SJCRH30 (cell line): ENCODE measurements around the gene AZU1. TPM values are rescaled to one million over a fixed set of nuclear protein-coding genes. Genes with fewer than 3 reads are reported as not detected.

Experiments
- DNase-seq, 2 experiments: peaks; one replicate each; pipeline ENCODE4 v3.0.0-alpha.2; 2015 to 2020
- H3K27ac ChIP-seq: fragments of 250-450 bp; sonication (Bioruptor Pico); 2 replicates; pipeline ENCODE4 v1.5.1; 2020; ENCODE audit warnings: mild to moderate bottlenecking, moderate library complexity
- H3K27me3 ChIP-seq: fragments of 250-450 bp; sonication (Bioruptor Pico); 2 replicates; pipeline ENCODE4 v1.5.1; 2020; ENCODE audit warnings: mild to moderate bottlenecking, moderate library complexity
- H3K36me3 ChIP-seq: fragments of 250-450 bp; sonication (Bioruptor Pico); 2 replicates; pipeline ENCODE4 v1.5.1; 2020; ENCODE audit warnings: mild to moderate bottlenecking, moderate library complexity
- H3K4me1 ChIP-seq: fragments of 250-450 bp; sonication (Bioruptor Pico); 2 replicates; pipeline ENCODE4 v1.5.1; 2020; ENCODE audit warnings: mild to moderate bottlenecking, moderate library complexity
- H3K4me3 ChIP-seq: fragments of 250-450 bp; sonication (Bioruptor Pico); 2 replicates; pipeline ENCODE4 v1.5.1; 2020; ENCODE audit warnings: mild to moderate bottlenecking, moderate library complexity
- H3K9me3 ChIP-seq: fragments of 250-450 bp; sonication (Bioruptor Pico); replicated peaks from 2 replicates; pipeline ENCODE4 v1.5.1; 2020; ENCODE audit warnings: mild to moderate bottlenecking, moderate library complexity
- total RNA-seq: library from RNA; depleted of rRNA; stranded (reverse); fragments of >200 nt; shearing (Covaris generic); gene quantifications from 2 replicates; pipeline ENCODE4 v1.2.3, GENCODE V29; 2014

AZU1 gene
- total RNA-seq, 1 experiment from 2014 or later, result not detected

DNA sequence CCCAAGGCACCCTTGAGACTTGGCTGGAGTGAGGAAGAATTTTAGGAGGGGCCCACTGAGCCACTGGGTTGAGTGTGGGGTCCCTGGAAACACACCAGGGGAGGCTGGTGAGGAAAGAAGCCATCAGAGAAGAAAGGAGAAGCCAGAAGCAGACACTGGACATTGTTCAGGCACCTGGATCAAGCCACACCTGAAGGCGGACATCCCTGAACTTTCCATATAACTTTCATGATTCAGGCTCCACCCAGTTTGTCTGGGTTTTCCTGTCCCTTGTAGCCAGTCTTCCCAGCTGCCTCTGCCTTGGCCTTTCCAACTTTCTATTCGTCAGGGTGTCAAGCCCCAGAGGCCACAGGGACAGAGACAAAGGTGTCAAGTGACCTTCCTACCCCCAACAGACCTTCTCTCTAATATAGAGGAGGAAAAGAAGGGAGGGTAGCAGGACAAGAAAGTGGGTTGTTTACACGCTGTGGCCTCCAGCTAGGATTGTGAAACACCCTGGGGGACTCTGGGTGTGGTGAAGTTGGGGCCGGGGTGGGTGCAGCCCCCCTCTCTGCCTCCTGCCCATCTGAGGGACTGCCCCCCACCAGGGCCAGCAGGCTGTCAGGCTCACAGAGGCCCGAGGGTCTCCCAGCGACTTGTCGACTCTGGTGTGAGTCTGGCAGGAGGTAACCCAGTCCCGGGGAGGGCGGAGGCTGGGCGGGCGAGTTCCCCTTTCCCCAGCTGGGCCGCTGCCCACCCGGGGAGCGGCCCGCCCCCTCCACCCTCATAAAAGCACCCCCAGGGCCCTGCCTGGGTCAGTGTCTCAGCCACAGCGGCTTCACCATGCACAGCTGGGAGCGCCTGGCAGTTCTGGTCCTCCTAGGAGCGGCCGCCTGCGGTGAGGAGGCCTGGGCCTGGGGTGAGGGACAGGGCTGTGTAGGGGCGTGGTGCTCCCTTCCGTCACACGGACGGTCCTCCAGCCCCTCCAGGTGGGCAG, 31.5 kb downstream of the AZU1 start, which contains the start of gene CFD:
Gene CFD, plus strand, starts transcription at position 797 of the 976 bp plus-strand sequence. Its CDS starts 26 bp downstream, at position 823.
- no peaks in the 10 kb centered on the region for H3K27me3 ChIP-seq
- H3K4me3 ChIP-seq, result no peak within 1 kb of the TSS
- H3K36me3 ChIP-seq, result no peaks in the 10 kb centered on the region
- peak; percentile 68 to 70 for DNase-seq
- peaks cover 4% of the 10 kb centered on the region; the same call in 1 of the 2 replicates for H3K4me1 ChIP-seq
- H3K9me3 ChIP-seq, result no peaks in the 10 kb centered on the region
- H3K27ac ChIP-seq, result no peak within 1 kb of the TSS

DNA sequence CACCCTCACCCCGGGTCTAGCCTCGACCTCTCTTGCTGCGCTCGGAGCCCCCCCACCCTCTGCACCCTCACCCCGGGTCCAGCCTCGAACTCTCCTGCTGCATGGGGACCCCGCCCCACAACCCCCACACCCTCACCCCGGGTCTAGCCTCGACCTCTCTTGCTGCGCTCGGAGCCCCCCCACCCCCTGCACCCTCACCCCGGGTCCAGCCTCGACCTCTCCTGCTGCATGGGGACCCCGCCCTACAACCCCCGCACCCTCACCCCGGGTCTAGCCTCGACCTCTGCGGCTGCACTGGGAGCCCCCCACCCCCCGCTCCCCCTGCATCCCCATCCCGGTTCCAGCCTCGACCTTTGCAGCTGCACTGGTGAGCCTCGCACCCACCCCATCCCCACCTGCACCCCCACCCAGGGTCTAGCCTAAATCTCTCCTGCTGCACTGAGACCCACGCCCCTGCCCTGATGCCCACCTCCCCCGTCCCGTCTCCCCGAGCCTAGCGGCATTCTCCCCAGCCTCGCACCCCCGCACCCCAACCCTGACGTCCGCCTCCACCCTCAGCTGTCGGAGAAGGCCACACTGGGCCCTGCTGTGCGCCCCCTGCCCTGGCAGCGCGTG, 33.6 kb downstream of the AZU1 start:
- no peak overlapping the region for H3K27ac ChIP-seq
- no peaks in the 10 kb centered on the region for H3K36me3 ChIP-seq
- H3K4me3 ChIP-seq, result no peak overlapping the region
- H3K4me1 ChIP-seq, result peaks cover 4% of the 10 kb centered on the region; the same call in 1 of the 2 replicates
- no peaks in the 10 kb centered on the region for H3K27me3 ChIP-seq
- H3K9me3 ChIP-seq, result no peaks in the 10 kb centered on the region
- DNase-seq, result no peak

DNA sequence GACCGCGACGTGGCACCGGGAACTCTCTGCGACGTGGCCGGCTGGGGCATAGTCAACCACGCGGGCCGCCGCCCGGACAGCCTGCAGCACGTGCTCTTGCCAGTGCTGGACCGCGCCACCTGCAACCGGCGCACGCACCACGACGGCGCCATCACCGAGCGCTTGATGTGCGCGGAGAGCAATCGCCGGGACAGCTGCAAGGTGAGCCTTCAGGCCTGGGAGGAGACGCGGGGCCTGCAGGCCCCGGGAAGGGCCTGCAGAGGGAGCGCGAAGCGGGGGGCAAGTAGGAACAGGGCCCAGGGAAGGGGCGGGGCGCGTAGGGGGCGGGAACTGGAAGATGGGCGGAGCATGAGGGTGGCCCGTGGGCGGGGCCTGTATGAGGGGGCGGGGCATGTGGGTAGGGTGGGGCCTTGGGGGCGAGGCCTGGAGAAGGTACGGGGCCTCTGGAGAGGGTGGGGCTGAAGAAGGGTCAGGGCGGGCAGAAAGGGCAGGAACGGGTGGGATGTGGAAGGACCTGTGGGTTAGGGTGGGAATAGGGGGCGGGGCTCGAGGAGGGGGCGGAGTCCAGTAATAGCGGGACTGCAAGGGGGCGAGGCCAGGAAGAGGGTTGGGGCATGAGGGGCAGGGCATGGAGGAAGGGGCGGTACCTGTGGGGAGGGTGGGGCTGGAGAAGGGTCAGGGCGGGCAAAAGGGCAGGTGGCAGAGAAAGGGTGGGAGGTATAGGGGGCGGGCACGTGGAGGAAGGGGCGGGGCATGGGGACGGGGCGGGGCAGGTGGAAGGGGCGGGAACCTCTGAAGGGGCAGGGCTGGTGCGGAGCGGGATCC, 34.3 kb downstream of the AZU1 start:
- no peaks in the 10 kb centered on the region for H3K9me3 ChIP-seq
- H3K27me3 ChIP-seq, result no peaks in the 10 kb centered on the region
- no peak overlapping the region for H3K4me3 ChIP-seq
- peaks cover 4% of the 10 kb centered on the region; the same call in 1 of the 2 replicates for H3K4me1 ChIP-seq
- no peaks in the 10 kb centered on the region for H3K36me3 ChIP-seq
- no peak overlapping the region for H3K27ac ChIP-seq
- DNase-seq, result peak; percentile 49 to 50

DNA sequence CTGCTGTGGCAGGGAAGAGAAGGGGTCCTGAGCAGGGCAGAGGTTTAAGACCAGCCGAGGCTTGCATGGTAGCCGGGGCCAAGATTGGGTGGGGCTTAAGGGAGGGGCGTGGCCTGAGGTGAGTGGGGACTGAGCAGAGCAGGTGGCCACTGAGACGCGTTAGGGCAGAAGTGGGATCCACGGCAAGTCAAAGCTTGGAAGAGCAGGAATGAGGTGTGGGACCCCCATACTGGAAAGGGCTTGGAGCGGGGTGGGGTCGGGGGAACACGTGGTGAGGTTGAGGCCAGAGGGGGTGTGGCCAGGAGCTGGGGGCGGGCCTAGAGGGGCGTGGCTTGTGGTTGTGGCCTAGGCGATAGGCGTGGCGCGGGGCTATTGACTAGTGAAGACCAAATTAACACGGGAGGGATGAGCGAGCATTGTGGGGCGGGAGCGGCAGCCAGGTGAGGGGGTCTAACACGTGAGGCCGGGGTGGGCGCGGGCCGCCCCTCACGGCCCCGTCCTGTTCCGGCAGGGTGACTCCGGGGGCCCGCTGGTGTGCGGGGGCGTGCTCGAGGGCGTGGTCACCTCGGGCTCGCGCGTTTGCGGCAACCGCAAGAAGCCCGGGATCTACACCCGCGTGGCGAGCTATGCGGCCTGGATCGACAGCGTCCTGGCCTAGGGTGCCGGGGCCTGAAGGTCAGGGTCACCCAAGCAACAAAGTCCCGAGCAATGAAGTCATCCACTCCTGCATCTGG, 35.1 kb downstream of the AZU1 start:
- no peaks in the 10 kb centered on the region for H3K9me3 ChIP-seq
- peaks cover 4% of the 10 kb centered on the region; the same call in 1 of the 2 replicates for H3K4me1 ChIP-seq
- H3K27me3 ChIP-seq, result no peaks in the 10 kb centered on the region
- peaks cover 4% of the 10 kb centered on the region; the same call in 1 of the 2 replicates for H3K36me3 ChIP-seq
- H3K27ac ChIP-seq, result no peak overlapping the region
- DNase-seq, result peak; percentile 42 to 48
- no peak overlapping the region for H3K4me3 ChIP-seq

DNA sequence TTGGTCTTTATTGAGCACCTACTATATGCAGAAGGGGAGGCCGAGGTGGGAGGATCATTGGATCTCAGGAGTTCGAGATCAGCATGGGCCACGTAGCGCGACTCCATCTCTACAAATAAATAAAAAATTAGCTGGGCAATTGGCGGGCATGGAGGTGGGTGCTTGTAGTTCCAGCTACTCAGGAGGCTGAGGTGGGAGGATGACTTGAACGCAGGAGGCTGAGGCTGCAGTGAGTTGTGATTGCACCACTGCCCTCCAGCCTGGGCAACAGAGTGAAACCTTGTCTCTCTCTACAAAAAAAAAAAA, 35.6 kb downstream of the AZU1 start:
- H3K27me3 ChIP-seq, result no peaks in the 10 kb centered on the region
- DNase-seq, result no peak

DNA sequence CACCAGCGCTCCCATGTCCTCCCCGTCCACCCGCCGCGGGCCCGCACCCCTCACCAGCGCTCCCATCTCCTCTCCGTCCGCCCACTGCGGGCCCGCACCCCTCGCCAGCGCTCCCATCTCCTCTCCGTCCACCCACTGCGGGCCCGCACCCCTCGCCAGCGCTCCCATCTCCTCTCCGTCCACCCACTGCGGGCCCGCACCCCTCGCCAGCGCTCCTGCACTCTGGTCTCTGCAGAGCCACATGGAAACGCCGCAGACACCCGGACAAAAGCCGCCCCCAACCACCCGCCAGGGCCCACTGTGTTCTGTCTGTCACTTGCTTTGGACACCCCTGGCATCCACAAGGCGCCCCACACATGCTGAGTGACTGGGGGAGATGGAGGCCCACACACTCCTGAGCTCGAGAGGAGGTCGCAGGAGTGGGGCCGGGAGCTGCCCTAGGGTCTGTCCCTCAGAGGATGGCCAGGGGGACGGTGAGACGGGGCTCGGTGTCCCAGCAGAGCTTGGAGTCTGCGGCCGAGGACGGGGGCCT, 39.2 kb downstream of the AZU1 start:
- DNase-seq, result no peak
- Histone ChIP-seq H3K4me1 (no peaks in the 10 kb centered on the region), H3K4me3 (no peak overlapping the region), H3K9me3 (no peaks in the 10 kb centered on the region), H3K27me3 (no peaks in the 10 kb centered on the region), H3K36me3 (peaks cover 9% of the 10 kb centered on the region; the same call in 1 of the 2 replicates), H3K27ac (no peak overlapping the region)

More for the DNA sequence above, 35.6 kb downstream of the AZU1 start:
- no peak overlapping the region for H3K4me3 ChIP-seq
- H3K27ac ChIP-seq, result no peak overlapping the region
- peaks cover 4% of the 10 kb centered on the region; the same call in 1 of the 2 replicates for H3K4me1 ChIP-seq
- H3K9me3 ChIP-seq, result no peaks in the 10 kb centered on the region
- H3K36me3 ChIP-seq, result peaks cover 5% of the 10 kb centered on the region; the same call in 1 of the 2 replicates

DNA sequence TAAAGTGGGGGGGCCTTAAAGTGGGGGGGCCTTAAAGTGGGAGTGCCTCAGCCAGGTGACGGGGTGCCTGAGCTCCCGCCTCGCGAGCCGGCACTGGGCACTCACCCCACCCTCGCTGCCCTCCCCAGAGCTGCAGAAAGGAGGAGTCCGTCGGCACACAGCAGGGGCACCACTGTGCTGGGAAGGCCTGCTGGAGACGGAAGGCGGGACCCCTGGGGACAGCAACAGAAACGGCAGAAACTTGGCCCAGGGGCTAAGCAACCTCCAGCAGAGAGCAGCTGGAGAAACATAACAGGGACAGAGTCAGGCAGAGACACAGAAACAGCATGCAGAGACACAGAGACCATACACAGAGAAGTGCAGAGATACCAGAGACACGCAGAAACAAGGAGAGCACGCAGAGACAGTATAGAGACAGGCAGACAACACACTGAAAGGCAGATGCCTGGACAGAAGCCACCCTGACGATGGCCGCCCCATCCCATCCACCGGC, 39.7 kb downstream of the AZU1 start:
- no peaks in the 10 kb centered on the region for H3K4me1 ChIP-seq
- DNase-seq, result no peak
- peaks cover 9% of the 10 kb centered on the region; the same call in 1 of the 2 replicates for H3K36me3 ChIP-seq
- no peak overlapping the region for H3K27ac ChIP-seq
- H3K4me3 ChIP-seq, result no peak overlapping the region
- no peaks in the 10 kb centered on the region for H3K9me3 ChIP-seq
- H3K27me3 ChIP-seq, result no peaks in the 10 kb centered on the region

DNA sequence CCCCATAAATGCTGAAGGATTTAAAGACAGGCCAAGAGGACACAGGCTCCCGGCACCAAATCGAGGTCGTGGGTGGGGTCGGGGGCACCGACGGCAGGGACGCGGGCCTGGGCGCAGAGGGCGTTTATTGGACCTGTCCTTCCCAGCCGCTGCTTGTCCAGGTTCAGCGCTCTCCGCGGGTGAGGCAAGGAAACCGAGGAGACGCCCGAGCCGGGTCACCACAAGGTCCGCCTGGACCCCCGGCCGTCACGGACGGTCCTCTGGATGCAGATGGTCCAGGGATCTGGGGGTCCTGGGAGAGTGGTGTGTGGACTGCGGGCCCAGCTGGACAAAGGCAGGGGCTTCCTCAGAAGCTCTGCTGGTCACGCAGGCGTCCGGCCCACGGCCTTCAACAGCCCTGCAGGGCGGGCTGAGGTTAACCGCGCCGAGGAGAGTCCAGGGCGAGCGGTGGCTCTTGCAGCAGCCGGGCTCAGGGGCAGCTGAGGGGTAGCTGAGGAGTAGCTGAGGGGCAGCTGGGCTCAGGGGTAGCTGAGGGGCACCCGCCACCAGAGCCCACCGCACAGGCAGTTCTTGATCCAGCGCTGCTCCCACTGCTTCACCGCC, 40.3 kb downstream of the AZU1 start:
- Histone ChIP-seq H3K27me3 (no peaks in the 10 kb centered on the region), H3K36me3 (peaks cover 9% of the 10 kb centered on the region; the same call in 1 of the 2 replicates), H3K9me3 (no peaks in the 10 kb centered on the region), H3K4me1 (no peaks in the 10 kb centered on the region), H3K4me3 (no peak overlapping the region), H3K27ac (no peak overlapping the region)
- DNase-seq, result no peak

DNA sequence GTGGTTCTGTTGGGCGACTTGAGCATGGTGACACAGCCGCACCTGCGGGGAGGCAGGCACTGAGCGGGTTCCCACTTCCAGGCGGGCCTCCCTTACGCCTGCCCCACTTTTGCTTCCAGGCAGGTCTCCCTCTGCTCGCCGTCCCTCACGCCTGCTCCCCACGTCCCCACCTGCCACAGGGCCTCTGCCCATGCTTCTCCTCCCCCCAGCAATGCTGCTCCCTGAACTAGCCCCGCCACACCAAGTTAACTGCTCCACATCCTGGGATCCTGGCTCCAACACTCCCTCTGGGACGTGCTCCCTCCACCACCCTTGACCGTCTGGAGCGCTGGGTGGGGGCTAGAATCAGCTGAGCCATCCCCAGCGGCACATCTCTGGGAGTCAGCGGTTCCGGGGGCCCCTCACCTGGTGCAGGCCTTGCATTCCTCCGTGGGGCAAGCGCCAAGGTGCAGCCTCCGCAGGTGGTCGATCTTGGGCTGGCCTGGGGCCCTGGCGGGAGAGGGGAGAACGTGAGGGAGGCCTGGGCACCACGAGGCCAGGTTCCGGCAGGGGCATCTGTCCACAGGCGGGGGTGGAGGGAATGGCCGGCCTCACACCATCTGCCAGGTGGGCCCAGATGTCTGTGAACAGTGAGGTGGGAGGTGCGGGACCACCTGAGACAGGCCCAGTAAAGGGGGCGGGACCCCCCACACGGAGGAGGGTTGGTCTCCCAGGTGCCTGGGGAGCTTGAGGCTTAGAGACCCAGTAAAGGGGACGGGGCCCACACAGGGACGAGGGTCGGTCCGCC, 41.0 kb downstream of the AZU1 start:
- no peaks in the 10 kb centered on the region for H3K9me3 ChIP-seq
- H3K4me3 ChIP-seq, result no peak overlapping the region
- H3K36me3 ChIP-seq, result peaks cover 11% of the 10 kb centered on the region; the same call in 1 of the 2 replicates
- no peak for DNase-seq
- no peaks in the 10 kb centered on the region for H3K27me3 ChIP-seq
- no peak overlapping the region for H3K27ac ChIP-seq
- H3K4me1 ChIP-seq, result no peaks in the 10 kb centered on the region

DNA sequence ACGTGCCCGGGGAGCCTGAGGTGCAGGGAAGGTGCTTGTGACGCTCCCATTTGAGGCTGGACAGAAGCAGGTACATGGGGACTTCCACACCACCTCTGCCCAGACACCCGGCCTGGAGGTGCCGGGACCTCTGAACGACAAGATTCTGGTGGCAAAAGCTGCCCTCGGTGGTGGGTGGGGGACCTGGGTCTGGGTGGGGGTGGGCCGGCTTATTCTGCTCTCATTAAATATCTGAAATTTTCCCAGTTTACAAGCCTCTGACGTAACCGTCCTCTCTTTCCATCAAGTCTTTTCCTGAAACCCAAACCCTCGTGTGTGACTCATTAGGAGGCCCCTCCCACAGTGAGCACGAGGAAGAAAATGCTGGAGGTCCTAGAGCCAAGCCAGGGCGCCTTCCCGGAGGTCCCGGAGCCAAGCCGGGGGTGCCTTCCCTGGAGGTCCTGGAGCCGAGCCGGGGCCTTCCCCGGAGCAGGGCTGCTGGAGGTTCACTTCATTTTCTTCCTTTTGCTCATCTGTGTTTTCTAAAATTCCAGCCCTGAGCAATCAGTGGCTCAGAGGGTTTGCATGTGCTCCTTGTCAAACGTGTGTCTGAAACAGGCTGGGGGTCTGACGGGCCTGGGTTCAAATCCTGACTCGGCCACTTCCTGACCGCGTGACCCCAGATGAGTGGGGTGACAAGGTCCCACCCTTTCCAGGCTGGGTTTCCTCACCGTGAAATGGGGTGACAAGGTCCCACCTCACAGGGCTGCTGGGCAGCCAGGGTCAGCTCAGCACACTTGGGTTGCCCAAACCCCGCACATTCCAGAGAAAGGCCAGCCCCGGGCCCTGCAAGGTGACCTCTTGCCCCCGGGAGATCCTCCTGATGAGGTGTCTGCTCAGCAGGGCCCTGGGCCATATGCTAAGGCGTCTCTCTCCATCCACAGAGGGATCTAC, 41.9 kb downstream of the AZU1 start:
- Histone ChIP-seq H3K27me3 (no peaks in the 10 kb centered on the region), H3K27ac (no peak overlapping the region), H3K4me3 (no peak overlapping the region), H3K36me3 (peaks cover 11% of the 10 kb centered on the region; the same call in 1 of the 2 replicates), H3K9me3 (no peaks in the 10 kb centered on the region), H3K4me1 (no peaks in the 10 kb centered on the region)
- DNase-seq, result no peak

DNA sequence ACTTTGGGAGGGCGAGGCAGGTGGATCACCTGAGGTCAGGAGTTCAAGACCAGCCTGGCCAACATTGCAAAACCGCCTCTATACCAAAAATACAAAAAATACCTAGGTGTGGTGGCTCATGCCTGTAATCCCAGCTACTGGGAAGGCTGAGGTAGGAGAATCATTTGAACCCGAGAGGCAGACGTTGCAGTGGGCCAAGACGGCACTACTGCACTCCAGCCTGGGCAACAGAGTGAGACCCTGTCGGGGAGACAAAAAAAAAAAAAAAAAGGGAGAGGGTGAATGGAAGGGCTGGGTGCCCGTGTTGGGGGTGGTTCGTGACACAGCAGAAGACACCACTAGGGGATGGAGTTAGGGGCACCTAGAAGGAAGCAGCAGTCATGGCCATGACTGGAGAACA, 42.7 kb downstream of the AZU1 start:
- Histone ChIP-seq H3K4me3 (no peak overlapping the region), H3K27ac (no peak overlapping the region), H3K9me3 (no peaks in the 10 kb centered on the region), H3K4me1 (no peaks in the 10 kb centered on the region), H3K27me3 (no peaks in the 10 kb centered on the region), H3K36me3 (peaks cover 11% of the 10 kb centered on the region; the same call in 1 of the 2 replicates)
- no peak for DNase-seq

DNA sequence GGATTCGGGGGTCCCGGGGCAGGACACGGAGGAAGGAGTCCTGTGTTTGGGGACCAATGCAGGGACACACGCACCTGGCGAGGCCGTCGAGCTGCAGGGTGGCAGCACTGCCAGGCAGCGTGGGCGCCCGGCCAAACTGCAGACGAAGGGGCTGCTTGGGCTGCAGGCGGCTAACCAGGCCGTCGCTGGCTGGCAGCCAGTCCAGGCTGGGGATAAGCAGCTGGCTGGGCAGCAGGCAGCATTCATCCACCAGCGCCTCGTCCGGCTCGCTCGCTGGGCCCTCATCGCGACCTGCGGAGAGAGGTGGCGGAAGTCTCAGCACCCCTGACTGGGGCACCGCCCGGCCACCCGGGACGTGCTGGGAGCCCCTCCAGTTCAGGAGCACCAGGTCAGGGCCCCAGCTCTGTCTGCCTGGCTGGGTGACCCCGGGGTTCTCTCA, 43.3 kb downstream of the AZU1 start:
- peaks cover 11% of the 10 kb centered on the region; the same call in 1 of the 2 replicates for H3K36me3 ChIP-seq

More for the DNA sequence above, 43.3 kb downstream of the AZU1 start:
- H3K4me1 ChIP-seq, result no peaks in the 10 kb centered on the region
- no peak overlapping the region for H3K4me3 ChIP-seq
- H3K27me3 ChIP-seq, result no peaks in the 10 kb centered on the region
- H3K9me3 ChIP-seq, result no peaks in the 10 kb centered on the region
- no peak for DNase-seq
- no peak overlapping the region for H3K27ac ChIP-seq
